RCC 7860 (cell line): ENCODE data around the gene KDM4C.

Experiments used
- DNase-seq: peaks from one replicate; pipeline ENCODE4 v3.0.0-alpha.2; 2015; ENCODE audit warnings: low spot score
- FAIRE-seq: peaks from 2 replicates; lab custom pipeline; 2012; peaks lifted over from hg19 to GRCh38; lab: Jason Lieb, UNC

KDM4C gene

GRCh38 chr9:6897898-6898302 is 140.1 kb downstream of the KDM4C start:
- DNase-seq (no peak), FAIRE-seq (no peak)

DNA sequence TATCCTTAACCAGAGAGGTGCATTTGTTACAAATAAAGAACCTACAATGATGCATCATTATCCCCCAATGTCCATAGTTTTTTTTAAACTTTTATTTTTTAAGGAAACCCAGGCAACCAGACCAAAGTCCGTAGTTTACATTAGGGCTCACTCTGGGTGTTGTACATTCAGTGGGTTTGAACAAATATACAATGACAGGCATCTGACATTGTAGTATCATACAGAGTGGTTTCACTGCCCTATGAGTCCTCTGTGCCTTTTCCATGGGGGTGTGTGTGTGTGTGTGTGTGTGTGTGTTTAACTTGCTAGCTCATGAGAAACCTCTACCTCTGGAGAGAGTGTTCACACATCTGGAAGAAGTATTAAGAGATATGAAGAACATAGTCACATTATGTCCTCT is 141.5 kb downstream of the KDM4C start:
- FAIRE-seq, result no peak
- DNase-seq, result no peak

GRCh38 chr9:6900440-6900883 is 142.7 kb downstream of the KDM4C start:
- no peak for DNase-seq
- no peak for FAIRE-seq

GRCh38 chr9:6901180-6901579 is 143.4 kb downstream of the KDM4C start:
- DNase-seq (no peak), FAIRE-seq (no peak)

- FAIRE-seq, result no peak
- peak; percentile 7 for DNase-seq
Measured at GRCh38 chr9:6902423-6902822, 144.7 kb downstream of the KDM4C start.

GRCh38 chr9:6904371-6904770 is 146.6 kb downstream of the KDM4C start:
- no peak for FAIRE-seq
- no peak for DNase-seq

- FAIRE-seq (no peak), DNase-seq (no peak)
Measured at GRCh38 chr9:6905850-6906375, 148.1 kb downstream of the KDM4C start.

DNA sequence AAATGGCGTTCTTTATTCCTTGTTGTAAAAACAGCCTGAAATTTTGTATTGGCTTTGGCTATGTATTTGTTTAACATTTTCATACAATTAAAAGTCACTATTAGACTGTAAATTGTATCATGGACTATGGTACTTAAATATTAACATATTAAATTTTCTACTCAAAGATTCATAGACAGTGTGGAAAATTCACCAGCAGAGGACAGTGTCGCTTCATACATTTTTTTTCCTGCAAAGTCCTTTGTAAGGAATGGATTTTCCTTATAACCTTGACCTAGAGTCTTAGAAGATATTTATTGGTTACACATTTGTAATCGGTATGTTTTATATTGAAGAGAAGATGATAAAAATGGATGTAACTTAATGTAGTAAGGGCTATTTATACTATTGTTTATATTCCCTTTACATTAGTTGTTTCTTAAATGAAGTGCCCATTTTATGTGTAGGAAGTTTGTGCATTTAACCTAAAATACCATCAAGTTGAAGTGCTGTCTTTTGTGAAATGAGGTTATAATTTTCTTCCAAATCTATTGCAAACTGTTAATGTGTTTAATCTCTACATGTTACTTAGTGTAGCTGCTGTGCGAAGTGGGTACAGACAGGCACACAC is 150.1 kb downstream of the KDM4C start:
- FAIRE-seq, result peak; percentile 56
- peak; percentile 6 for DNase-seq

- FAIRE-seq (no peak), DNase-seq (no peak)
Measured at GRCh38 chr9:6909181-6909580, 151.4 kb downstream of the KDM4C start.

GRCh38 chr9:6910032-6910431 is 152.3 kb downstream of the KDM4C start:
- peak; percentile 55 for FAIRE-seq
- peak; percentile 10 for DNase-seq

DNA sequence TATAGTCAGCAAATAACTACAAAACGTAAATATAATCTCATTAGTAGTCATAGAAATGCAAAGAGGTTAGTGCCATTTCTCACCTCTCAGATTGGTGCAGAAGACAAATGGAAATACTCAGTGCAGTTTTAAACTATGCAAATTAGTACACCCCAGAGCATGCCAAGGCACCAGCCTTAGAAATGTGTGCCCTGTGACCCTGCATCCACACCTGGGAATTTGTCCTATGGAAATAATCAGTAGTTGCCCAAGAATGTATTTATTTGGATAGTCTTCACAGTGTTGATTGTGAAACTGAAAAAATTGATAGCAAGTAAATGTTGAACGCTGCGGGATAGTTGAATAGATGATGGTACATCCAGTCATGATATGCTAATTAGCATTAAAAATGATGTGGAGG is 152.7 kb downstream of the KDM4C start:
- DNase-seq, result no peak
- FAIRE-seq, result no peak

- FAIRE-seq (no peak), DNase-seq (no peak)
Measured at GRCh38 chr9:6911901-6912638, 154.3 kb downstream of the KDM4C start.

GRCh38 chr9:6915635-6916034 is 157.9 kb downstream of the KDM4C start:
- DNase-seq (no peak), FAIRE-seq (no peak)

DNA sequence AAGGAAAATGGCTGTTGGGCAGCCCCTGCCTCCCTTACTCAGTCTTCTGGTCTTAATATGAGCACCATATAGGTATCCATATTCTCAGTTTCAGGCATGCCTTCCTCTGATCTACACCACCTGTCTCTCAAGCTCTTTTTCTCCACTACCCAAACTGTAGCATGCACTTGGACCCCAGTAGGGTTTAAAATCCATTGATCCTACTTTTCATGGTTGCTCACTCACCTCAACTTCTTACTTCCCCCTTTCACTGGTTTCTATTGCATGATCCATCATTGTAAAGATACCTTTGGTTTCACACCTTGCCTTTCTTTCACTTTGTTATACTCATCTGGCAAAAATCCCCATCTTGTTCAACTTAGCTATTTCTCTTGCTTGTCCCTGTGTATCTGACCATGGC is 159.4 kb downstream of the KDM4C start:
- FAIRE-seq, result no peak
- no peak for DNase-seq

GRCh38 chr9:6920041-6920440 is 162.3 kb downstream of the KDM4C start:
- DNase-seq, result no peak
- FAIRE-seq, result no peak

DNA sequence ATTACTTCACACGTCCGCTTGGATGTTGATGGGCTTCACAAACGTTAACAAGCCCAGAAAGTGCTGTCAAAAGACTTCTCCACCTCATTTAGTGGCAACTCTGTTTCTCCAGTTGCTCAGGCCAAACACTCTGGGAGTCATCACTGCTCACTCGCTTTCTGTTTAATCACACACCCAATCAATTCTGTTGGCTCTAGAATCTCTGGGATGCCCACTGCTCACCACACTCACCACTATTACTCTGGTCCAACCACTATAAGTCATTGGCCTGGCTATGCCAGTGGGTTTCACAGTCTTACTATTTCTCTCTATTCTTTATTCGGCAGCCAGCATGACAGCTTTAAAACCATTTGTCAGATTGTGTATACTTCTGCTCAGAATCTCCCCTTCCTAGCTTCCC is 163.5 kb downstream of the KDM4C start:
- DNase-seq (no peak), FAIRE-seq (no peak)

DNA sequence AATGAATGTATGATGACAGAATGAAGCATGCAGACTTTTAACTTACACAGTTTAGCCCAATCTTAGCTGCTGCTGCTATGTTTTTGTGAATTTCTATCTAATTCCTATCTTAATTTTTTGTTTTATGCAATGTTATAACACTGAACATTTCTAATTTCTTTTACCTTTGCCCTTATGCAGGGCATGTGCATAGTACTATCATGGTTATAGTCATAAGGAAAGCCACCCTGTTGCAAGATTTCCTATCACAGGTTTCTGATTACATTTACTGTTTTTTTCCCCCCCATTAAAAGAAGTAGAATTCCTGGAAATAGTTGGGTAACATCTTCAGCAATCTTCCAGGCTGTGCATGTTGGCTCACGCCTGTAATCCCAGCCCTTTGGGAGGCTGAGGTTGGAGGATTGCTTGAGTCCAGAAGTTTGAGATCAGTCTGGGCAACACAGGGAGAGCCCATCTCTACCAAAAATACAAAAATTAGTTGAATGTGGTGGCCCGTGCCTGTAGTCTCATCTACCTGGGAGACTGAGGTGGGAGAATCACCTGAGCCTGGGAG is 164.4 kb downstream of the KDM4C start:
- DNase-seq, result no peak
- no peak for FAIRE-seq

- no peak for DNase-seq
- no peak for FAIRE-seq
Measured at GRCh38 chr9:6922680-6923079, 164.9 kb downstream of the KDM4C start.

GRCh38 chr9:6923086-6923485 is 165.3 kb downstream of the KDM4C start:
- DNase-seq (no peak), FAIRE-seq (no peak)

GRCh38 chr9:6924149-6924548 is 166.4 kb downstream of the KDM4C start:
- no peak for DNase-seq

GRCh38 chr9:6924988-6925563 is 167.3 kb downstream of the KDM4C start:
- FAIRE-seq, result no peak
- DNase-seq, result no peak

More at GRCh38 chr9:6924149-6924548, 166.4 kb downstream of the KDM4C start:
- FAIRE-seq, result no peak

- DNase-seq (no peak), FAIRE-seq (no peak)
Measured at GRCh38 chr9:6925836-6926235, 168.1 kb downstream of the KDM4C start.
